K562 (cell line): Measurements from ENCODE around the gene SLC35E2B. TPM values are rescaled to one million over a fixed set of nuclear protein-coding genes. Genes with fewer than 3 reads are reported as not detected.
"Not testable (repeated sequence)": the region's sequence is repeated elsewhere in the genome, so short reads cannot be mapped to it uniquely, and the experiment has no call there.

Experiments used
- ATAC-seq: fragments of 200-7000 bp; cut with Tn5 transposase; 3 replicates; pipeline ENCODE4 v1.9.1; 2020; ENCODE audit warnings: moderate library complexity
- BruUV-seq: library from RNA; stranded (reverse); fragments of 400-500 nt; replicated peaks from 2 replicates; lab custom pipeline; 2021; lab: Mats Ljungman, UMichigan
- CTCF ChIA-PET: fragments of 300-600 bp; formaldehyde crosslinking; extraction: SDS; loops from one replicate; lab custom pipeline; 2021; ENCODE audit warnings: low intra/inter-chr PET ratio; lab: Yijun Ruan, JAX
- POLR2A ChIA-PET: fragments of 300-600, 350-650 bp; sonication (Branson Sonifier 250); formaldehyde crosslinking; extraction: SDS; loops from one replicate; lab custom pipeline; 2021; ENCODE audit warnings: antibody characterized with exemption, inconsistent platforms; lab: Yijun Ruan, JAX
- DNase-seq, 4 experiments: peaks; one replicate each; pipeline versions ENCODE4 v3.0.0 to v3.0.0-alpha.2; 2011 to 2018; ENCODE audit warnings: low spot score in 3 of 4, mixed read lengths in 3 of 4; ENCODE audit errors: extremely low read depth in 1 of 4
- FAIRE-seq: peaks from 2 replicates; lab custom pipeline; 2011; peaks lifted over from hg19 to GRCh38; lab: Jason Lieb, UNC
- H2AFZ ChIP-seq: 2 replicates; pipeline ENCODE4 v1.6.0; 2011; ENCODE audit warnings: low read depth, low read length, control low read depth, inconsistent platforms
- H3K27ac ChIP-seq: fragments of 200-600 bp; 3 replicates; pipeline ENCODE4 v1.8.0; 2011; ENCODE audit warnings: low read depth, mild to moderate bottlenecking, control low read depth, inconsistent platforms, low read length, moderate library complexity, mixed read lengths; ENCODE audit errors: extremely low read depth
- H3K27me3 ChIP-seq, 2 experiments: fragments of 300-600 bp in 1 of 2; 2 replicates in 1 of 2; 3 replicates in 1 of 2; pipeline versions ENCODE4 v1.6.0 to v1.8.0; 2011; ENCODE audit warnings: inconsistent platforms in 2 of 2, low read length in 2 of 2, mild to moderate bottlenecking in 1 of 2, mixed read lengths in 1 of 2, moderate library complexity in 1 of 2; ENCODE audit not compliant: control insufficient read depth in 2 of 2, insufficient read depth in 2 of 2
- H3K36me3 ChIP-seq: fragments of 300-600 bp; 3 replicates; pipeline ENCODE4 v1.8.0; 2011; ENCODE audit warnings: mild to moderate bottlenecking, low read length, inconsistent platforms; ENCODE audit not compliant: control insufficient read depth, insufficient read depth
- H3K4me1 ChIP-seq, 2 experiments: fragments of 200-600 bp in 1 of 2; replicated peaks in 1 of 2; 2 replicates in 1 of 2; 3 replicates in 1 of 2; pipeline versions ENCODE4 v1.5.1 to v1.8.0; 2011; ENCODE audit warnings: inconsistent platforms in 2 of 2, low read length in 2 of 2, mild to moderate bottlenecking in 1 of 2, mixed read lengths in 1 of 2, moderate library complexity in 1 of 2; ENCODE audit not compliant: control insufficient read depth in 2 of 2, insufficient read depth in 2 of 2
- H3K4me2 ChIP-seq: 2 replicates; pipeline ENCODE4 v1.6.1; 2011; ENCODE audit warnings: low read length, control low read depth, inconsistent platforms, mixed read lengths; ENCODE audit not compliant: insufficient read depth
- H3K4me3 ChIP-seq: fragments of 200-600 bp; sonication (generic), shearing (Covaris generic); 2 replicates; pipeline ENCODE4 v1.5.1; 2016; ENCODE audit warnings: control low read depth, inconsistent platforms
- H3K79me2 ChIP-seq: fragments of 200-600 bp; 3 replicates; pipeline ENCODE4 v1.8.0; 2011; ENCODE audit warnings: low read length, inconsistent platforms; ENCODE audit not compliant: control insufficient read depth, insufficient read depth
- H3K9ac ChIP-seq, 2 experiments: 2 replicates each; pipeline versions ENCODE4 v1.6.0 to v1.6.1; 2011; ENCODE audit warnings: low read depth in 2 of 2, low read length in 2 of 2, control low read depth in 1 of 2, inconsistent platforms in 1 of 2, mild to moderate bottlenecking in 1 of 2, mixed read lengths in 1 of 2; ENCODE audit not compliant: insufficient read depth in 1 of 2
- H3K9me1 ChIP-seq: one replicate; pipeline ENCODE4 v1.6.0; 2011; ENCODE audit warnings: inconsistent platforms, mild to moderate bottlenecking, low read length, moderate library complexity; ENCODE audit not compliant: control insufficient read depth, insufficient read depth
- H3K9me3 ChIP-seq: replicated peaks from 2 replicates; pipeline ENCODE4 v1.5.1; 2011; ENCODE audit warnings: low read depth, low read length, inconsistent platforms; ENCODE audit not compliant: control insufficient read depth, insufficient read depth
- H4K20me1 ChIP-seq: replicated peaks from 2 replicates; pipeline ENCODE4 v1.6.1; 2011; ENCODE audit warnings: low read length, inconsistent platforms, mixed read lengths; ENCODE audit not compliant: control insufficient read depth, insufficient read depth
- POLR2G ChIP-seq: fragments of 200-400 bp; formaldehyde crosslinking; IDR thresholded peaks from 2 replicates; pipeline ENCODE4 v1.6.1; 2017; ENCODE audit warnings: low read depth, mild to moderate bottlenecking, antibody characterized with exemption, low read length, moderate library complexity
- WGBS: fragments of 100-300 bp; shearing (Covaris generic); methylation state at CpG from one replicate; pipeline ENCODE4 v1.1.6; 2016; ENCODE audit warnings: low coverage, mixed read lengths; ENCODE audit not compliant: insufficient coverage; ENCODE audit errors: missing lambda C conversion rate; 5-methylcytosine and 5-hydroxymethylcytosine counted together
- in situ Hi-C: fragments of 300-500 bp; cut with MboI; formaldehyde crosslinking; loops from 4 replicates; pipeline ENCODE4 v1.15.0; 2018; ENCODE audit warnings: inconsistent platforms, mixed read lengths
- intact Hi-C: fragments of 100-400 bp; cut with micrococcal nuclease; formaldehyde crosslinking; loops from 2 replicates; pipeline ENCODE4 v1.14.2; 2022
- polyA plus RNA-seq, 8 experiments: library from polyadenylated mRNA; depleted of rRNA in 4 of 8; stranded (reverse) in 5 of 8; unstranded in 3 of 8; fragments of >200 nt; fragmentation: Nextera tagmentation in 2 of 8; fragmentation: Illumina TruSeq in 1 of 8; extraction: Ambion mirVana in 2 of 8; extraction: Trizol in 1 of 8; gene quantifications; 2 replicates each; pipeline versions ENCODE4 v1.2.1 to v1.2.3, GENCODE V29; 2011 to 2014; ENCODE audit warnings: inconsistent platforms in 1 of 8, missing spikeins in 1 of 8
- total RNA-seq, 7 experiments: library from RNA; depleted of rRNA in 6 of 7; stranded (reverse); fragments of >200 nt in 6 of 7; fragmentation: Illumina TruSeq in 2 of 7; extraction: Trizol in 2 of 7; gene quantifications; 2 replicates each; pipeline versions ENCODE4 v1.2.1 to v1.2.3, GENCODE V29; 2011 to 2021; ENCODE audit warnings: low replicate concordance in 1 of 7

The SLC35E2B gene
- total and polyA plus RNA-seq, 9 of the 15 experiments (the other 6 are each of a cell fraction or from before 2014, with no cell fraction given): 4.7 to 44.6 (median 20.7) TPM

GRCh38 chr1:1634613-1635012 lies 58.0 kb downstream of the SLC35E2B start:
- CTCF ChIA-PET, H4K20me1 ChIP-seq, DNase-seq, FAIRE-seq, H3K79me2 ChIP-seq, H3K27me3 ChIP-seq, BruUV-seq, H3K4me2 ChIP-seq, H3K27ac ChIP-seq, in situ Hi-C loops, POLR2A ChIA-PET, H3K4me1 ChIP-seq, H3K9me1 ChIP-seq, H3K9ac ChIP-seq, intact Hi-C loops, H3K9me3 ChIP-seq, H3K4me3 ChIP-seq, H2AFZ ChIP-seq: not testable (repeated sequence)
- WGBS: 99% methylated on average over 8 of the region's 13 CpGs
- TF ChIP-seq POLR2G: 0 out of 2 replicates have a peak, but pooled peaks have one; percentile 30
- ATAC-seq: peak; percentile 23
- peaks cover 18% of the 10 kb centered on the region; the same call in 1 of the 3 replicates for H3K36me3 ChIP-seq

DNA sequence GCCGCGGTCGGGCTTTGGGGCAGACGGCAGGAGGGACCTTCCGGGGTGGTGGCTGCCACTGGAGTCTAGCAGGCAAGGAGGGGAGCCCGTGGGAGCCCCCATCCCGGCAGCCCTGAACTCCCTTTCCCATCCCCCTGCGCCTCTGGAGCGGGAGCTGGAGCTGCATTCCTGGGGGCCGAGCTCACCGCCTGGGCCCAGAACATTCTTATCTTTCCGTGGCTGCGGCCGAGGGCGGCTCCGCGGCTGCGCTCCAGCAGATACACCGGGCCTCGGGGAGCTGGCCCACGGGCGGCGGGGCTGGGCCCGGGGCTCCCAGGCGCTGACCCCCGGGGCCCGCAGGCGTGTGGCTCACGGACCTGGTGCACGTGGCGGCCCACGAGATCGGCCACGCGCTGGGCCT lies 59.2 kb downstream of the SLC35E2B start:
- H3K9me3 ChIP-seq, FAIRE-seq, H3K27me3 ChIP-seq, H3K79me2 ChIP-seq, in situ Hi-C loops, H3K9me1 ChIP-seq, BruUV-seq, intact Hi-C loops, DNase-seq, H3K4me3 ChIP-seq, H4K20me1 ChIP-seq, POLR2A ChIA-PET, H3K9ac ChIP-seq, H3K4me2 ChIP-seq, H3K27ac ChIP-seq, H2AFZ ChIP-seq, CTCF ChIA-PET: not testable (repeated sequence)
- no CpG with 5 or more reads among the region's 35 CpGs for WGBS
- peak; percentile 51 for ATAC-seq
- H3K36me3 ChIP-seq: peaks cover 15% of the 10 kb centered on the region; the same call in 1 of the 3 replicates
- H3K4me1 ChIP-seq: peaks cover 0 to 11% of the 10 kb centered on the region in 2 experiments; a peak in 2 of 5 replicates
